KOPT-K1 (cell line): ENCODE results near the gene CAPN11.
"Not testable (repeated sequence)": the region's sequence is repeated elsewhere in the genome, so short reads cannot be mapped to it uniquely, and the experiment has no call there.

ENCODE experiments used
- H3K27ac ChIP-seq: fragments of 200-600 bp; sonication (generic); 2 replicates; pipeline ENCODE4 v1.5.1; 2016; ENCODE audit warnings: antibody characterized with exemption, mild to moderate bottlenecking, low read depth, low read length; ENCODE audit not compliant: poor library complexity, severe bottlenecking
- H3K36me3 ChIP-seq: fragments of 200-600 bp; sonication (generic); 2 replicates; pipeline ENCODE4 v1.5.1; 2017; ENCODE audit warnings: antibody characterized with exemption, mild to moderate bottlenecking, low read length, moderate library complexity; ENCODE audit not compliant: insufficient read depth
- H3K9me3 ChIP-seq: fragments of 200-600 bp; sonication (generic); 2 replicates; pipeline ENCODE4 v1.5.1; 2017; ENCODE audit warnings: antibody characterized with exemption, low read length, mild to moderate bottlenecking; ENCODE audit not compliant: insufficient read depth, poor library complexity, severe bottlenecking

CAPN11 gene

DNA sequence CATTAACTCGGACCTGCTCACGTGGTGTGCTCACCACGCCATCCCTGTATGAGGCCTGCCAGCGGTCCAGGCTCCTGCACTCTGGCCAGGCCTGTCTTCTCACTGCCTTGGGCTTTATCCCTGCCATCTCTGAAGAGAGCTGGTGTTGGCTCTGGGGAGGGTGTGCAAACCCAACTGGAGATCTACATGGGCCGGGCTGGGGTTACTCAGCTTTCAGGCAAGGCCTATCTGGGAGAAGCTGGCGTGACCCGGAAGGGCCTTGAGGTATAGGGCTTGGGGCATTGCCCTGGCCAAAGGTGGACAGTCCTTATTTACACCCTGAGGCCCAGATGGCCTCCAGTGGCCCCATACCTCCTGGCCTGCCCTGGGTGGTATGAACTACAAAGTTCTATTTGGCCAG lies 69.8 kb downstream of the CAPN11 start:
- H3K36me3 ChIP-seq: peaks cover 69% of the 10 kb centered on the region
- H3K27ac ChIP-seq: no peak overlapping the region

GRCh38 chr6:44228836-44229235 lies 70.2 kb downstream of the CAPN11 start:
- H3K9me3 ChIP-seq: no peaks in the 10 kb centered on the region
- H3K36me3 ChIP-seq: peaks cover 73% of the 10 kb centered on the region
- no peak overlapping the region for H3K27ac ChIP-seq

More for the DNA sequence above, 69.8 kb downstream of the CAPN11 start:
- H3K9me3 ChIP-seq: no peaks in the 10 kb centered on the region

DNA sequence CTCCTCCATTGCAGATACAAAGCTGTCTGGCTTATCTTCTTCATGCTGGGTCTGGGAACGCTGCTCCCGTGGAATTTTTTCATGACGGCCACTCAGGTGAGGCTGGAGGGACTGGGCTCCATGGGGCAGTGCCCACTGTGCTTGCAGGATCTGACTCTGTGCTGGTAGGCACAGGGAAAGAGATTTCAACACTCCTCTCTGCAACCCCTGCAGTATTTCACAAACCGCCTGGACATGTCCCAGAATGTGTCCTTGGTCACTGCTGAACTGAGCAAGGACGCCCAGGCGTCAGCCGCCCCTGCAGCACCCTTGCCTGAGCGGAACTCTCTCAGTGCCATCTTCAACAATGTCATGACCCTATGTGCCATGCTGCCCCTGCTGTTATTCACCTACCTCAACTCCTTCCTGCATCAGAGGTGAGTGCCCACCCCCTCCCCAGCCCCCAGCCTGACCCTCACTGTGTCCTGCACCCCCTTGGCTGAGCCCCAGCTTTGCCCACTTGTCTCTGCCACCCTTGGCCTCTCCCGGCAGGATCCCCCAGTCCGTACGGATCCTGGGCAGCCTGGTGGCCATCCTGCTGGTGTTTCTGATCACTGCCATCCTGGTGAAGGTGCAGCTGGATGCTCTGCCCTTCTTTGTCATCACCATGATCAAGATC lies 70.9 kb downstream of the CAPN11 start:
- Histone ChIP-seq H3K9me3 (no peaks in the 10 kb centered on the region), H3K36me3 (peaks cover 79% of the 10 kb centered on the region), H3K27ac (no peak overlapping the region)

GRCh38 chr6:44230034-44230675 lies 71.5 kb downstream of the CAPN11 start:
- Histone ChIP-seq H3K36me3 (peaks cover 86% of the 10 kb centered on the region), H3K9me3 (no peaks in the 10 kb centered on the region), H3K27ac (no peak overlapping the region)

GRCh38 chr6:44231426-44231825 lies 72.8 kb downstream of the CAPN11 start:
- H3K36me3 ChIP-seq: peaks cover 94% of the 10 kb centered on the region
- not testable (repeated sequence) for H3K9me3 ChIP-seq, H3K27ac ChIP-seq

DNA sequence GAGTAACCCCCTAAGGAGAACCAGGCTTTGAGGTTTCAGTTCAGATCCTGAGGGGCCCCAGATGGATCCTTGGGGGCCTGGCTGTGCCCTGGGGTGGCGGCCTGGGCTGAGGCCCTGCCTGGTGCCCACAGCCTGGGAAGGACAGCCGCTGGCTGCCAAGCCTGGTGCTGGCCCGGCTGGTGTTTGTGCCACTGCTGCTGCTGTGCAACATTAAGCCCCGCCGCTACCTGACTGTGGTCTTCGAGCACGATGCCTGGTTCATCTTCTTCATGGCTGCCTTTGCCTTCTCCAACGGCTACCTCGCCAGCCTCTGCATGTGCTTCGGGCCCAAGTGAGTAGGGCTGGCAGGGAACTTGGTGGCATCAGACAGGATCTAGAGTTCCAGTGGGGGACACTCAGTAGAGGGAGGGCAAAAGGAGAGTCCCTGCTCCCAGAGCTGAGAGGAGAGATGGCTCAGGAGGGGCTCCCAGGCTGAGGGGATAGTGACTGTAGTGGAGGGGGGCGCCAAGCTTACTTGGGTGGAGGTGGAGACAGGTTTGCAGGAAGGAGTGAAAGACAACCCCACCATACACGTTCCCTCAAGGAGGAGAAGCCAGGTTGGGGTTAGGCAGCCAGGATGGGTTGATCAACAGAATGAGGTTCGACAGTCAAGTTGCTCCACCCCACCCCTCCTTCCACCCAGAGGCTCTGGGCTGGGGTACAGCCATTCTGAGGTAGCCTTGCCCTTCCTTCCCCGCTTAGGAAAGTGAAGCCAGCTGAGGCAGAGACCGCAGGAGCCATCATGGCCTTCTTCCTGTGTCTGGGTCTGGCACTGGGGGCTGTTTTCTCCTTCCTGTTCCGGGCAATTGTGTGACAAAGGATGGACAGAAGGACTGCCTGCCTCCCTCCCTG lies 74.3 kb downstream of the CAPN11 start:
- no peaks in the 10 kb centered on the region for H3K9me3 ChIP-seq
- H3K27ac ChIP-seq: no peak overlapping the region
- H3K36me3 ChIP-seq: peaks cover 95% of the 10 kb centered on the region

DNA sequence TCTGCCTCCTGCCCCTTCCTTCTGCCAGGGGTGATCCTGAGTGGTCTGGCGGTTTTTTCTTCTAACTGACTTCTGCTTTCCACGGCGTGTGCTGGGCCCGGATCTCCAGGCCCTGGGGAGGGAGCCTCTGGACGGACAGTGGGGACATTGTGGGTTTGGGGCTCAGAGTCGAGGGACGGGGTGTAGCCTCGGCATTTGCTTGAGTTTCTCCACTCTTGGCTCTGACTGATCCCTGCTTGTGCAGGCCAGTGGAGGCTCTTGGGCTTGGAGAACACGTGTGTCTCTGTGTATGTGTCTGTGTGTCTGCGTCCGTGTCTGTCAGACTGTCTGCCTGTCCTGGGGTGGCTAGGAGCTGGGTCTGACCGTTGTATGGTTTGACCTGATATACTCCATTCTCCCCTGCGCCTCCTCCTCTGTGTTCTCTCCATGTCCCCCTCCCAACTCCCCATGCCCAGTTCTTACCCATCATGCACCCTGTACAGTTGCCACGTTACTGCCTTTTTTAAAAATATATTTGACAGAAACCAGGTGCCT lies 75.0 kb downstream of the CAPN11 start:
- no peaks in the 10 kb centered on the region for H3K9me3 ChIP-seq
- peaks cover 90% of the 10 kb centered on the region for H3K36me3 ChIP-seq
- H3K27ac ChIP-seq: no peak overlapping the region
